ENCODE measurements around the gene BRD7.

The BRD7 gene

GRCh38 chr16:50316848-50317630 lies 51.7 kb downstream of the BRD7 start:
- DNase-seq, result no peak

GRCh38 chr16:50316102-50316847 lies 52.5 kb downstream of the BRD7 start:
- no peak for DNase-seq

GRCh38 chr16:50315346-50315997 lies 53.3 kb downstream of the BRD7 start:
- DNase-seq, result no peak

- no peak for DNase-seq
Measured at GRCh38 chr16:50314665-50315064, 54.1 kb downstream of the BRD7 start.

GRCh38 chr16:50313596-50314478 lies 55.0 kb downstream of the BRD7 start:
- no peak for DNase-seq

GRCh38 chr16:50311891-50312501 lies 56.8 kb downstream of the BRD7 start:
- DNase-seq, result no peak

GRCh38 chr16:50311134-50311528 lies 57.7 kb downstream of the BRD7 start:
- DNase-seq, result no peak

- DNase-seq, result no peak
Measured at GRCh38 chr16:50310308-50311133, 58.3 kb downstream of the BRD7 start.

GRCh38 chr16:50309527-50310307 lies 59.1 kb downstream of the BRD7 start:
- DNase-seq, result no peak

- no peak for DNase-seq
Measured at GRCh38 chr16:50309156-50309526, 59.6 kb downstream of the BRD7 start.

- no peak for DNase-seq
Measured at GRCh38 chr16:50308237-50308965, 60.4 kb downstream of the BRD7 start.

- DNase-seq, result no peak
Measured at GRCh38 chr16:50306287-50306686, 62.5 kb downstream of the BRD7 start.

GRCh38 chr16:50305441-50306061 lies 63.2 kb downstream of the BRD7 start:
- no peak for DNase-seq

GRCh38 chr16:50304467-50305440 lies 64.0 kb downstream of the BRD7 start:
- DNase-seq, result no peak

GRCh38 chr16:50303605-50304466 lies 65.0 kb downstream of the BRD7 start:
- DNase-seq, result no peak

GRCh38 chr16:50303041-50303604 lies 65.7 kb downstream of the BRD7 start:
- no peak for DNase-seq
